ENCODE data around the gene INTS2. TPM values are rescaled to one million over a fixed set of nuclear protein-coding genes. Genes with fewer than 3 reads are reported as not detected.

The INTS2 gene
- total RNA-seq, 1 donor from 2014 or later, result 41.6 TPM

GRCh38 chr17:61880589-61881102, 47.1 kb downstream of the INTS2 start:
- Mint-ChIP-seq H3K4me3 (no peak overlapping the region), H3K4me1 (no peaks in the 10 kb centered on the region), H3K27ac (no peak overlapping the region), H3K36me3 (peaks cover 11% of the 10 kb centered on the region), H3K27me3 (ENCODE audit: insufficient read depth, low read depth) (no peaks in the 10 kb centered on the region), H3K9me3 (no peaks in the 10 kb centered on the region)
- H3F3A ChIP-seq (ENCODE audit: low read depth), result no peaks in the 10 kb centered on the region
- no peak overlapping the region for H2AFZ ChIP-seq (replicated peaks)
- peaks cover 15% of the 10 kb centered on the region for H3K36me3 ChIP-seq
- no peak overlapping the region for H3K9ac ChIP-seq
- no peaks in the 10 kb centered on the region for H3K4me1 ChIP-seq
- no peaks in the 10 kb centered on the region for H3K9me3 ChIP-seq (ENCODE audit: low read depth)
- H3K4me3 ChIP-seq, result no peak overlapping the region
- H3K79me2 ChIP-seq (ENCODE audit: low read depth), result no peaks in the 10 kb centered on the region
- H3K27me3 ChIP-seq, result no peaks in the 10 kb centered on the region
- no peak for TF ChIP-seq EZH2 (IDR thresholded peaks at IDR 0.05)
- no peak overlapping the region for H3K4me2 ChIP-seq
- H4K20me1 ChIP-seq (ENCODE audit: low read depth), result no peaks in the 10 kb centered on the region
- DNase-seq (ENCODE audit: low spot score), result no peak
- no peak overlapping the region for H3K27ac ChIP-seq

- H3K79me2 ChIP-seq (ENCODE audit: low read depth), result no peaks in the 10 kb centered on the region
- H3K4me1 ChIP-seq, result no peaks in the 10 kb centered on the region
- H3K27me3 ChIP-seq, result no peaks in the 10 kb centered on the region
- Mint-ChIP-seq H3K27ac (no peak overlapping the region), H3K9me3 (no peaks in the 10 kb centered on the region), H3K4me3 (no peak overlapping the region), H3K4me1 (no peaks in the 10 kb centered on the region), H3K36me3 (peaks cover 8% of the 10 kb centered on the region), H3K27me3 (ENCODE audit: insufficient read depth, low read depth) (no peaks in the 10 kb centered on the region)
- DNase-seq (ENCODE audit: low spot score), result no peak
- H3K4me3 ChIP-seq, result no peak overlapping the region
- H3K4me2 ChIP-seq, result no peak overlapping the region
- H3K36me3 ChIP-seq, result peaks cover 12% of the 10 kb centered on the region
- H2AFZ ChIP-seq (replicated peaks), result no peak overlapping the region
- TF ChIP-seq CTCF (IDR thresholded peaks at IDR 0.05), result no peak
- TF ChIP-seq EZH2 (IDR thresholded peaks at IDR 0.05), result no peak
- no peak for TF ChIP-seq EZH2phosphoT487 (IDR thresholded peaks at IDR 0.05)
- H3K9me3 ChIP-seq (ENCODE audit: low read depth), result no peaks in the 10 kb centered on the region
- no peak overlapping the region for H3K27ac ChIP-seq
- no peaks in the 10 kb centered on the region for H4K20me1 ChIP-seq (ENCODE audit: low read depth)
- no peak overlapping the region for H3K9ac ChIP-seq
- no peaks in the 10 kb centered on the region for H3F3A ChIP-seq (ENCODE audit: low read depth)
Measured at GRCh38 chr17:61878984-61879612, 48.7 kb downstream of the INTS2 start.

- no peak for TF ChIP-seq EZH2 (IDR thresholded peaks at IDR 0.05)
- no peak for TF ChIP-seq CTCF (IDR thresholded peaks at IDR 0.05)
- no peak for TF ChIP-seq EZH2phosphoT487 (IDR thresholded peaks at IDR 0.05)
- Histone ChIP-seq H4K20me1 (ENCODE audit: low read depth) (no peaks in the 10 kb centered on the region), H3K4me1 (no peaks in the 10 kb centered on the region), H3K27me3 (no peaks in the 10 kb centered on the region), H3K9me3 (ENCODE audit: low read depth) (no peaks in the 10 kb centered on the region), H3F3A (ENCODE audit: low read depth) (no peaks in the 10 kb centered on the region), H3K36me3 (peaks cover 16% of the 10 kb centered on the region), H3K4me3 (no peak overlapping the region), H3K9ac (no peak overlapping the region), H2AFZ (replicated peaks) (no peak overlapping the region), H3K27ac (no peak overlapping the region), H3K79me2 (ENCODE audit: low read depth) (no peaks in the 10 kb centered on the region), H3K4me2 (no peak overlapping the region)
- H3K27ac Mint-ChIP-seq, result no peak overlapping the region
- H3K4me3 Mint-ChIP-seq, result no peak overlapping the region
- H3K9me3 Mint-ChIP-seq, result no peaks in the 10 kb centered on the region
- H3K27me3 Mint-ChIP-seq (ENCODE audit: insufficient read depth, low read depth), result no peaks in the 10 kb centered on the region
- peaks cover 7% of the 10 kb centered on the region for H3K36me3 Mint-ChIP-seq
- no peaks in the 10 kb centered on the region for H3K4me1 Mint-ChIP-seq
- DNase-seq (ENCODE audit: low spot score), result no peak
Measured at GRCh38 chr17:61878520-61878919, 49.3 kb downstream of the INTS2 start.

- no peak overlapping the region for H3K9ac ChIP-seq
- H3F3A ChIP-seq (ENCODE audit: low read depth), result no peaks in the 10 kb centered on the region
- no peak overlapping the region for H3K27ac ChIP-seq
- peaks cover 12% of the 10 kb centered on the region for H3K36me3 ChIP-seq
- no peak overlapping the region for H3K4me2 ChIP-seq
- no peaks in the 10 kb centered on the region for H3K4me1 ChIP-seq
- TF ChIP-seq CTCF (IDR thresholded peaks at IDR 0.05), result no peak
- TF ChIP-seq EZH2phosphoT487 (IDR thresholded peaks at IDR 0.05), result no peak
- no peak for TF ChIP-seq EZH2 (IDR thresholded peaks at IDR 0.05)
- no peaks in the 10 kb centered on the region for H4K20me1 ChIP-seq (ENCODE audit: low read depth)
- no peaks in the 10 kb centered on the region for H3K4me1 Mint-ChIP-seq
- H3K4me3 Mint-ChIP-seq, result no peak overlapping the region
- H3K36me3 Mint-ChIP-seq, result peaks cover 6% of the 10 kb centered on the region
- H3K27ac Mint-ChIP-seq, result no peak overlapping the region
- H2AFZ ChIP-seq (replicated peaks), result no peak overlapping the region
- no peaks in the 10 kb centered on the region for H3K9me3 ChIP-seq (ENCODE audit: low read depth)
- no peak for DNase-seq (ENCODE audit: low spot score)
- no peaks in the 10 kb centered on the region for H3K27me3 ChIP-seq
- no peak overlapping the region for H3K4me3 ChIP-seq
- no peaks in the 10 kb centered on the region for H3K9me3 Mint-ChIP-seq
- H3K27me3 Mint-ChIP-seq (ENCODE audit: insufficient read depth, low read depth), result no peaks in the 10 kb centered on the region
- no peaks in the 10 kb centered on the region for H3K79me2 ChIP-seq (ENCODE audit: low read depth)
Measured at GRCh38 chr17:61877837-61878236, 49.9 kb downstream of the INTS2 start.
